ENCODE data around the gene C19orf73. TPM values are rescaled to one million over a fixed set of nuclear protein-coding genes. Genes with fewer than 3 reads are reported as not detected.
A peak's percentile ranks its signal among the peaks of the same experiment; 100 is the strongest.

The C19orf73 gene
- total RNA-seq, 1 experiment from 2014 or later, result 2.2 TPM

DNA sequence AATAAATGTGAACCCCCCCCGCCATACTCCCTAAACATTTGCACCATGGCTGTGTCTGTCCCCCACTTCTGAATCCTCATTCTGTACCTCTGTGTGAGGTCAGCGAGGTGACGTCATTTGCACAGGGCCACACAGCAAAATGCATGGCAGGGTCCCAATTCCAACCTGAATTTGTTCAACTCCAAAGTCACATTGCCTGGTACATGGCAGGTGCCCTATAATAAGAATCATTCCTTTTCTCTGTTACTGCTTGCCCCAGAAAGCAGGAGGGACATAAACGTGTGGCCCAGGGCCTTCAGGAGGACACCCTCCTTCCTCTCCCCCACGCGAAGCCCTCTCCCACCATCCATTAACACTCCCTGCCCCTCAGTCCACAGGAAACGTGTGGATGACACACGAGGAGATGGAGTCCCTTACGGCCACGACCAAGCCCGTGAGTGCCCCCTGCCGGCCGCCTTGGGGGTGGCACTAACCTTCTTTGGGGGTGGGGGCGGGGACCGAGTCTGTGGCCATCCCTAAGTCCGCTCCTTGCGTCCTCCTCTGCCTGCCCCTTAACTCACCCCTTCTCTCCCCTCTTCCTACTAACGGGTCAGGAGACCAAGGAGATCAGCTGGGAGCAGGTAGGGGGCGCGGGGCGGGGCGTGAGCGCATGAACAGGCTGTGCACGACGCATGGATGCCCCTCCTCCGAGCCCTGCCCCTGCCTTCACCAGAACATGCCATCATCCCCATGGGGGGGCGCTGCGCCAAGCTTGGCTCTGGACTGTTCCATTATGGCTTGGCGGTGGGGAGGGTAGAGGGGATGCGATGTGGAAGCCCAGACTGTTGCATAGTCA, 26.8 kb upstream of the C19orf73 start:
- Histone ChIP-seq H3K9ac (ENCODE audit: low read length) (peak overlapping the region; percentile 24; the same call in 1 of the 2 replicates), H3K4me2 (ENCODE audit: low read length) (peak overlapping the region; percentile 74), H3K27ac (ENCODE audit: low read depth, low read length) (peak overlapping the region; percentile 36), H3K9me3 (ENCODE audit: control insufficient read depth in 1 of 2, insufficient read depth in 1 of 2, low read depth in 1 of 2, low read length in 2 of 2) (no peaks in the 10 kb centered on the region), H3K4me1 (ENCODE audit: control insufficient read depth in 1 of 2, insufficient read depth in 2 of 2, low read length in 2 of 2) (peaks cover 16 to 38% of the 10 kb centered on the region in 2 experiments), H4K20me1 (ENCODE audit: insufficient read depth) (no peaks in the 10 kb centered on the region), H3K9me2 (ENCODE audit: insufficient read depth) (no peaks in the 10 kb centered on the region), H3K36me3 (ENCODE audit: control insufficient read depth in 1 of 2, insufficient read depth in 2 of 2, low read length in 2 of 2) (no peaks in the 10 kb centered on the region), H3K4me3 (replicated peaks in 1 of 2; ENCODE audit: low read depth in 1 of 2, low read length in 2 of 2) (peak overlapping the region; percentile 35 to 49), H3K79me2 (ENCODE audit: insufficient read depth, low read length) (no peaks in the 10 kb centered on the region), H3K27me3 (ENCODE audit: insufficient read depth, low read length) (no peaks in the 10 kb centered on the region), H2AFZ (ENCODE audit: low read depth, low read length, poor library complexity, severe bottlenecking) (no peak overlapping the region)
- ATAC-seq (peak; percentile 47), DNase-seq (ENCODE audit: low read depth, low spot score) (peak; percentile 84)
- TF ChIP-seq SP1 (IDR thresholded peaks at IDR 0.05; ENCODE audit: low read depth) (peak; percentile 52; the same call in 1 of the 2 replicates), SRF (IDR thresholded peaks at IDR 0.05; ENCODE audit: low read depth) (no peak), JUND (IDR thresholded peaks at IDR 0.05) (peak; percentile 46), RAD21 (IDR thresholded peaks at IDR 0.05; ENCODE audit: low read depth) (peak; percentile 74; the same call in 1 of the 2 replicates), CEBPB (IDR thresholded peaks at IDR 0.05; ENCODE audit: low read depth) (no peak), YY1 (IDR thresholded peaks at IDR 0.05; ENCODE audit: extremely low read depth, insufficient replicate concordance, low read depth, low read length) (peak; percentile 87)
- TF ChIP-seq, protein P1, sequence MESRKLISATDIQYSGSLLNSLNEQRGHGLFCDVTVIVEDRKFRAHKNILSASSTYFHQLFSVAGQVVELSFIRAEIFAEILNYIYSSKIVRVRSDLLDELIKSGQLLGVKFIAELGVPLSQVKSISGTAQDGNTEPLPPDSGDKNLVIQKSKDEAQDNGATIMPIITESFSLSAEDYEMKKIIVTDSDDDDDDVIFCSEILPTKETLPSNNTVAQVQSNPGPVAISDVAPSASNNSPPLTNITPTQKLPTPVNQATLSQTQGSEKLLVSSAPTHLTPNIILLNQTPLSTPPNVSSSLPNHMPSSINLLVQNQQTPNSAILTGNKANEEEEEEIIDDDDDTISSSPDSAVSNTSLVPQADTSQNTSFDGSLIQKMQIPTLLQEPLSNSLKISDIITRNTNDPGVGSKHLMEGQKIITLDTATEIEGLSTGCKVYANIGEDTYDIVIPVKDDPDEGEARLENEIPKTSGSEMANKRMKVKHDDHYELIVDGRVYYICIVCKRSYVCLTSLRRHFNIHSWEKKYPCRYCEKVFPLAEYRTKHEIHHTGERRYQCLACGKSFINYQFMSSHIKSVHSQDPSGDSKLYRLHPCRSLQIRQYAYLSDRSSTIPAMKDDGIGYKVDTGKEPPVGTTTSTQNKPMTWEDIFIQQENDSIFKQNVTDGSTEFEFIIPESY (IDR thresholded peaks at IDR 0.05; ENCODE audit: extremely low read depth, insufficient replicate concordance, low read length), result no peak
- TF ChIP-seq, protein P2, sequence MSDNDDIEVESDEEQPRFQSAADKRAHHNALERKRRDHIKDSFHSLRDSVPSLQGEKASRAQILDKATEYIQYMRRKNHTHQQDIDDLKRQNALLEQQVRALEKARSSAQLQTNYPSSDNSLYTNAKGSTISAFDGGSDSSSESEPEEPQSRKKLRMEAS (IDR thresholded peaks at IDR 0.05), result peak; percentile 74
- TF ChIP-seq, protein P3, sequence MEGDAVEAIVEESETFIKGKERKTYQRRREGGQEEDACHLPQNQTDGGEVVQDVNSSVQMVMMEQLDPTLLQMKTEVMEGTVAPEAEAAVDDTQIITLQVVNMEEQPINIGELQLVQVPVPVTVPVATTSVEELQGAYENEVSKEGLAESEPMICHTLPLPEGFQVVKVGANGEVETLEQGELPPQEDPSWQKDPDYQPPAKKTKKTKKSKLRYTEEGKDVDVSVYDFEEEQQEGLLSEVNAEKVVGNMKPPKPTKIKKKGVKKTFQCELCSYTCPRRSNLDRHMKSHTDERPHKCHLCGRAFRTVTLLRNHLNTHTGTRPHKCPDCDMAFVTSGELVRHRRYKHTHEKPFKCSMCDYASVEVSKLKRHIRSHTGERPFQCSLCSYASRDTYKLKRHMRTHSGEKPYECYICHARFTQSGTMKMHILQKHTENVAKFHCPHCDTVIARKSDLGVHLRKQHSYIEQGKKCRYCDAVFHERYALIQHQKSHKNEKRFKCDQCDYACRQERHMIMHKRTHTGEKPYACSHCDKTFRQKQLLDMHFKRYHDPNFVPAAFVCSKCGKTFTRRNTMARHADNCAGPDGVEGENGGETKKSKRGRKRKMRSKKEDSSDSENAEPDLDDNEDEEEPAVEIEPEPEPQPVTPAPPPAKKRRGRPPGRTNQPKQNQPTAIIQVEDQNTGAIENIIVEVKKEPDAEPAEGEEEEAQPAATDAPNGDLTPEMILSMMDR (IDR thresholded peaks at IDR 0.05 in 2 of 3, conservative IDR thresholded peaks at IDR 0.05 in 1 of 3; ENCODE audit: borderline replicate concordance in 1 of 3, insufficient read depth in 1 of 3, low read depth in 2 of 3, low read length in 2 of 3), result peak; percentile 86 to 94 (median 91)
- no TSS peak for BruUV-seq (replicated peaks)
- intact Hi-C loops (cut with micrococcal nuclease), result no loop called here
- ChIA-PET CTCF (interaction anchor here (0.8 to 2.2 kb wide), 16 partner anchors 10 to 152 kb away, joined by 3 to 19 read pairs (median 5); partner anchors contain the start of genes GYS1 and RUVBL2), RAD21 (ENCODE audit: low non-redundant PET in 1 of 2, low total read pairs in 2 of 2, uncharacterized antibody in 2 of 2, unreplicated experiment in 2 of 2) (interaction anchor here in 1 of 2 experiments (1.0 kb wide), 1 partner anchor 48 kb away, joined by 3 read pairs; no protein-coding TSS in a partner anchor), POLR2A (interaction anchor here (0.6 kb wide), 1 partner anchor 20 kb away, joined by 7 read pairs; no protein-coding TSS in a partner anchor)
